ENCODE measurements around the gene MYCBPAP. TPM values are rescaled to one million over a fixed set of nuclear protein-coding genes. Genes with fewer than 3 reads are reported as not detected.

MYCBPAP gene
- total RNA-seq, 1 donor = 0.86 TPM

GRCh38 chr17:50558941-50559614, 50.8 kb downstream of the MYCBPAP start:
- no peak for TF ChIP-seq CTCF (IDR thresholded peaks at IDR 0.05; ENCODE audit: insufficient read depth, low read depth, low read length)

GRCh38 chr17:50559674-50560184, 51.5 kb downstream of the MYCBPAP start:
- peak overlapping the region; percentile 63 for H3K4me3 ChIP-seq (ENCODE audit: low read depth, low read length)
- TF ChIP-seq CTCF (IDR thresholded peaks at IDR 0.05; ENCODE audit: insufficient read depth, low read depth, low read length) = no peak
- peak; percentile 61 for DNase-seq (ENCODE audit: low read depth)

More at GRCh38 chr17:50558941-50559614, 50.8 kb downstream of the MYCBPAP start:
- H3K4me3 ChIP-seq (ENCODE audit: low read depth, low read length) = peak overlapping the region; percentile 63
- DNase-seq (ENCODE audit: low read depth) = no peak

DNA sequence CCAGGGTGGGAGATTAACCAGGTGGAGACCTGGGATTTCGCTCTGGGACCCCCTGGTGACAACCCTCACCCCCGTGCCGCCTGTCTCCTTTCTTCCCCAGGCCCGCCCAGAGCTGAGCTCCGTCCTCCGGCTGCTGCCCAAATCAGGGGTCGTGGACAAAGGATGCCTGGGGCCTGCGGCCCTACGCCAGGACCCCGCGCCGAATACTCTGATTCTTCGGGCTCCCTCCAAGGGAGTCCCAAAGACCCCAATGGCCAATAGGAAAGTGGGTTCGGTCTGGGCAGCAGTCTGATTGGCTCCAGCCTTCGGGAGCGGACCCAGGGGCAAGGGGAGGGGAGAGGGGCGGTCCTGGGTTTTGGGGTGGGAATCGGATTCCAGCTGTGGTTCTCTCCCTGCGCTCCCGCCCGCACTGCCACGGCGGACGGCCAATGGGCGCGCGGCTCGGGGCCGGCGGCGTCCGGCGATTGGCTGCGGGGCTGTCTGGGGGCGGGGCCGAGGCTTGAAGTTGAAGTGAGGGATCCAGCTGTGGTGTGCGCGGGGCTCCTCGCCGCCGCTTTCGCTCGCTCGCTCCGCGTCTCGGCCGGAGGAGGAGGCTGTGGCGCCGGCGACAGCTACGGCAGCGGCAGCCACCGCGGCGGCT, 52.1 kb downstream of the MYCBPAP start, which contains the start of gene CACNA1G:
TSS of gene CACNA1G (plus strand) at position 531 of the 640 bp plus-strand sequence. CDS start 745 bp downstream, outside the sequence.
- TF ChIP-seq CTCF (IDR thresholded peaks at IDR 0.05; ENCODE audit: insufficient read depth, low read depth, low read length) = no peak
- DNase-seq (ENCODE audit: low read depth) = peak; percentile 87

DNA sequence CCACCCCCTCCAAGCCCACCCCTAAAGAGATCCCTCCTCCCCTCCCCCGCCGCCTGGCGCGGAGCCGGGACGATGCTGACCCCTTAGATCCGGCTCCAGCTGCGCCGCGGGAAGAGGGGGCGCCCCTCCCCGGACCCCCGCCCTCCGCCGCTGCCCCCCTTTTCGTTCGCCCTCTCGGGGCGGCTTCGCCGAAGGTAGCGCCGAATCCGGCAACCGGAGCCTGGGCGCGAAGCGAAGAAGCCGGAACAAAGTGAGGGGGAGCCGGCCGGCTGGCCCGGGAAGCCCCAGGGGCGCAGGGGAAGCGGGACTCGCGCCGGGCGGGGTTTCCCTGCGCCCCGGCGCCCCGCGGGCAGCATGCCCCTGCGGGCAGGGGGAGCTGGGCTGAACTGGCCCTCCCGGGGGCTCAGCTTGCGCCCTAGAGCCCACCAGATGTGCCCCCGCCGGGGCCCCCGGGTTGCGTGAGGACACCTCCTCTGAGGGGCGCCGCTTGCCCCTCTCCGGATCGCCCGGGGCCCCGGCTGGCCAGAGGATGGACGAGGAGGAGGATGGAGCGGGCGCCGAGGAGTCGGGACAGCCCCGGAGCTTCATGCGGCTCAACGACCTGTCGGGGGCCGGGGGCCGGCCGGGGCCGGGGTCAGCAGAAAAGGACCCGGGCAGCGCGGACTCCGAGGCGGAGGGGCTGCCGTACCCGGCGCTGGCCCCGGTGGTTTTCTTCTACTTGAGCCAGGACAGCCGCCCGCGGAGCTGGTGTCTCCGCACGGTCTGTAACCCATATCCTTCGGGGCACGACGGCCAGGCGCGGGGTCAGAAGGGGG, 52.9 kb downstream of the MYCBPAP start:
- TF ChIP-seq CTCF (IDR thresholded peaks at IDR 0.05; ENCODE audit: insufficient read depth, low read depth, low read length) = no peak
- DNase-seq (ENCODE audit: low read depth) = no peak
- H3K4me3 ChIP-seq (ENCODE audit: low read depth, low read length) = peak overlapping the region; percentile 50

More for the DNA sequence above, 52.1 kb downstream of the MYCBPAP start, which contains the start of gene CACNA1G:
- H3K4me3 ChIP-seq (ENCODE audit: low read depth, low read length) = peak within 1 kb of the TSS; percentile 63

GRCh38 chr17:50561746-50562141, 53.5 kb downstream of the MYCBPAP start:
- H3K4me3 ChIP-seq (ENCODE audit: low read depth, low read length) = no peak overlapping the region
- no peak for DNase-seq (ENCODE audit: low read depth)
- no peak for TF ChIP-seq CTCF (IDR thresholded peaks at IDR 0.05; ENCODE audit: insufficient read depth, low read depth, low read length)

DNA sequence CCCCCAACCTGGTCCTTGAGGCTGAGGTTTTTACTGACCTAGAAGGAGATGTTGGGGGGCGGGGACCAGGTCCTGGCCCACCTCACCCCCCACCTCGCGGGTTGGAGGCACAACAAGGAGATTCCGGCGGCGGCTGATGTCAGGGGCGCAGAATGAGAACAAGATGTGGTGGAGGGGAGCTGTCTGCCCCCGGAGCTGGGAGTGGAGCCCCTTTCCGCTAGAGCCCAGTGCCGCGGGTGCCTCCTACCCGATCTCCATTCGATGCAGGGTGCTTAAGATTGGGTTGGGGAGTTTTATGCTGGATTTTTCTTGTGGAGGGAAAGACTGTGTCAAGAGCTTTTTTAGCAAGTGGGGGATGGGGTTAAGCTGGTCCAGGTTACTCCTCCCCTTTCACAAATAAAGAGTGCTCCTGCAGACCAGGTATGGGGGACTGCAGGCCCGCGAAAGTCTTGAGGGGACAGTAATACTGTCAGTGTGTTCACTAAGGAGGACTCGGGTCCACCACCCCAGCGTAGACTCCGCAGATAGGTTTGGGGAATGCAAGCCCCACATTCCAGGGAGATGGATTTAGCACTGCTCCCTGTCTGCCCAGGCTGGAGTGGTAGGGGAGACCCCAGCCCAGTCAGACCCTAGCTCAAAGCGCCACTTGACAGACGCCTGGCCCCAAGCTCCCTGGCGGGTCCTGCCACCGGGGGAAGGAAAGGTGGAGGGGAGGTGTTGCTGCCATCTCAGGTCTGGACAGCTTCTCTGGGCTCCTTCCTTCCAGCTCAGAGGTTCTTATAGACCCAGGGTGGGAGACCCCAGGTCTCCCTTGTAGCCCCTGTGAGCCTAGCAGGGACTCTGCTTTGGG, 54.2 kb downstream of the MYCBPAP start:
- TF ChIP-seq CTCF (IDR thresholded peaks at IDR 0.05; ENCODE audit: insufficient read depth, low read depth, low read length) = no peak
- no peak for DNase-seq (ENCODE audit: low read depth)
- no peak overlapping the region for H3K4me3 ChIP-seq (ENCODE audit: low read depth, low read length)

Data from fibroblast of villous mesenchyme (primary cell).